OCI-LY1 (cell line): ENCODE data around the gene LINGO1.

Experiments
- CTCF ChIP-seq: fragments of 200-600 bp; sonication (generic), shearing (Covaris generic); IDR thresholded peaks from 2 replicates; pipeline ENCODE4 v1.5.1; 2017; ENCODE audit warnings: mild to moderate bottlenecking, antibody characterized with exemption, low read length, moderate library complexity, mixed read lengths
- EZH2 ChIP-seq: fragments of 200-600 bp; sonication (generic), shearing (Covaris generic); IDR thresholded peaks from 2 replicates; pipeline ENCODE4 v1.8.0; 2017; ENCODE audit warnings: borderline replicate concordance, mixed run types, mild to moderate bottlenecking, antibody characterized with exemption, low read length, moderate library complexity, mixed read lengths

- TF ChIP-seq CTCF (no peak), EZH2 (no peak)
These were observed 11.6 kb downstream of the LINGO1 start for GRCh38 chr15:77620960-77621647.
